Mesenteric fat pad (tissue), 1 donor: ENCODE measurements around the gene MARK1. TPM values are rescaled to one million over a fixed set of nuclear protein-coding genes. Genes with fewer than 3 reads are reported as not detected.

ENCODE experiments used
- DNase-seq: peaks from one replicate; pipeline ENCODE4 v3.0.0-alpha.2; 2020; ENCODE audit warnings: low spot score
- long read RNA-seq: library from polyadenylated mRNA; unstranded; transcript quantifications from one replicate; pipeline ENCODE4 v2.0.0, GENCODE V29; 2020
- total RNA-seq: library from RNA; stranded (reverse); fragmentation: NEBNext Ultra II Directional; extraction: Animal tissue kit (Norgen Biotek cat#: 25700); gene quantifications from one replicate; pipeline ENCODE4 v1.2.1, GENCODE V29; 2021
- donor health status: DM: yes; HTN: yes; CAD: no.

Gene MARK1
- 19.2 TPM for total RNA-seq
- long read RNA-seq, partial matches to known transcripts: 4 of 6 reads
- long read RNA-seq, other reads (novel, unspliced or antisense): 2 of 6 reads

GRCh38 chr1:220527908-220528678, at the start of gene MARK1:
Gene MARK1 (plus strand): TSS chr1:220528136. CDS start chr1:220528823, 687 bp downstream.
- no peak for DNase-seq

GRCh38 chr1:220483700-220484099, 44.2 kb upstream of the MARK1 start:
- DNase-seq: no peak

- no peak for DNase-seq
Measured at GRCh38 chr1:220484135-220484534, 43.8 kb upstream of the MARK1 start.

GRCh38 chr1:220485131-220485530, 42.8 kb upstream of the MARK1 start:
- DNase-seq: no peak

GRCh38 chr1:220485791-220486190, 42.1 kb upstream of the MARK1 start:
- DNase-seq: no peak

- no peak for DNase-seq
Measured at GRCh38 chr1:220487297-220487820, 40.6 kb upstream of the MARK1 start.

- DNase-seq: no peak
Measured at GRCh38 chr1:220491891-220492290, 36.0 kb upstream of the MARK1 start.

GRCh38 chr1:220497220-220497947, 30.6 kb upstream of the MARK1 start:
- DNase-seq: no peak

GRCh38 chr1:220498188-220498587, 29.7 kb upstream of the MARK1 start:
- no peak for DNase-seq

GRCh38 chr1:220500372-220500771, 27.6 kb upstream of the MARK1 start:
- no peak for DNase-seq

GRCh38 chr1:220504329-220504728, 23.6 kb upstream of the MARK1 start:
- no peak for DNase-seq

GRCh38 chr1:220507085-220507484, 20.9 kb upstream of the MARK1 start:
- DNase-seq: no peak

- DNase-seq: no peak
Measured at GRCh38 chr1:220511179-220511578, 16.8 kb upstream of the MARK1 start.

GRCh38 chr1:220511785-220512184, 16.2 kb upstream of the MARK1 start:
- no peak for DNase-seq

- DNase-seq: no peak
Measured at GRCh38 chr1:220513834-220514233, 14.1 kb upstream of the MARK1 start.

GRCh38 chr1:220514256-220514655, 13.7 kb upstream of the MARK1 start:
- DNase-seq: no peak

- no peak for DNase-seq
Measured at GRCh38 chr1:220516014-220516721, 11.8 kb upstream of the MARK1 start.

GRCh38 chr1:220516722-220517042, 11.3 kb upstream of the MARK1 start:
- no peak for DNase-seq

- no peak for DNase-seq
Measured at GRCh38 chr1:220521778-220522177, 6.2 kb upstream of the MARK1 start.

GRCh38 chr1:220526294-220526693, 1.6 kb upstream of the MARK1 start:
- DNase-seq: no peak

GRCh38 chr1:220527279-220527907, 543 bp upstream of the MARK1 start:
- DNase-seq: no peak
